Ramos (cell line): ENCODE measurements around the gene CFAP251.

Source experiments
- in situ Hi-C: fragments of 300-500 bp; cut with MboI; formaldehyde crosslinking; loops from one replicate; pipeline ENCODE4 v1.14.3; 2022; ENCODE audit warnings: low sequenced_read_pairs; ENCODE audit not compliant: unreplicated experiment

Gene CFAP251

GRCh38 chr12:121996050-121996944 lies 77.9 kb downstream of the CFAP251 start:
- in situ Hi-C loops = no loop called here

DNA sequence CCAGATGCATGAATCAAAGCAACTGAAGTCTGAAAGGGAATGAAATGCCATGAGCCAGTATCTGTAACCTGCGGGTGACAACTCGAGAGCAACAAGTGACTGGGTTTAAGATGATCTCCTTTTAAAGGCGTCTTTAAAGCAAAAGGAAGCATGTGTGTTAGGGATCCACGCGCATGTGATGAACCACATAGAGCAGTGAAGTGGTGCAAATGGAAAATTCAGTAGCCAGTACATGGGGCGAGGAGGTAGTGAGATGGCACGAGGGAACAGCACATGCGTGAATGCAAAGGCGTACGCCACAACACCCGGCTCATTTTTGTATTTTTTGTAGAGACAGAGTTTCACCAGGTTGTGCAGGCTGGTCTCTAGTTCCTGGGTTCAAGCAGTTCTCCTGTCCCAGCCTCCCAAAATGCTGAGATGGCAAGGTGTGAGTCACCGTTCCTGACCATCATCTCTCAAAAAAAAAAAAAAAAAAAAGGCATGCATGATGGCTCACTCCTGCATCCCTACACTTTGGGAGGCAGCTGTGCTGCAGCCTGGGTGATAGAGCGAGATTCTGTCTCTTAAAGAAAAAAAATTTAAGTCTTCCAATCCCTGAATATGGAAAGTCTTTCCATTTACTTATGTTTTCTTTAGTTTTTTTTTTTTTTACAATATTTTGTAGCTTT lies 78.7 kb downstream of the CFAP251 start:
- in situ Hi-C loops = no loop called here

GRCh38 chr12:122001466-122002209 lies 83.2 kb downstream of the CFAP251 start:
- in situ Hi-C loops = loop anchor here (25.0 kb wide), 1 partner anchor 1136 kb away; no protein-coding TSS in a partner anchor

DNA sequence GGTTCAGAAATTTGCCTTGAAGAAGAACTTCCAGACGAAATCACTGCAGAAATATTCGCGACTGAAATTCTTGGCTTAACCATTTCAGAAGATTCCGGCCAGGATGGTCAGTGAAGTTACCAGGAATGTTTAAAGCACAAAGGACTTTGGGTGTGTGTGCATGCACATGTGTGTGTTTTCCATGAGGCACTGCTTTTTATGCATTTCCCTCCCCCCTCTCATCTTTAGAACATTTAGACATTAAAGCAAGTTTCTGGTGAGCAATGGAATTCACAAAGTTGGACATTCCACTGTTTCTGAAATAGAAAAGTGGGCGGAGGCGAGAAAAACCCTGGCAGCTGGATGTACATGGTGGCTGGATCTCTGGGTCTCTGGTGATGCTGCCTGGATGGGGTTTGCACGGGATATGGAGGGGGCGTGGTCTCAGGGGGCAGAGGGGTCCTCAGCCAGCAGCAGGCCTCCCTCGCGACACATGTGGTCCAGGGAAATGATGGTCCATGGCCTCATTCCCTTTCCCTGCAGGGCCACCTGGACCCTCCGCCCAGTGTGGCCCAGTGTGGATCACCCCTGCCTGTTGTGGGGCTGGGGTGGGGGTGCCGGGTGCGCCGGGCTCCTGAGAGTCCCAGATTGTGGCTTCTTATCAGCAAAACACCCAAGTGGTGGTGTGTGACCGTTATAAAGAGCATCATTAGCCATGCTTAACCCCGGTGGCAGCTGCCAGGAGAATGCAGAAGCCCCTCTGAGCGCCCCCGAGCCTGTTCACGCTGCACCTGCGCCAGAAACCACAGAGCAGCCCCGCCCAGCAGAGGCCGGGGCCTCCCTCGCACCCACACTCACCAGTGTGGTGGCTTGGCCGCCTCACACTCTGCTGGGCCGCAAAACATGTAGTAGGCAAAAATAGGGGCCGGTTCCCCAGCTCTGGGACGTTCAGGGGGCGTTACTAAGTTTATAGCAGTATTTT lies 85.5 kb downstream of the CFAP251 start:
- in situ Hi-C loops = loop anchor here (25.0 kb wide), 1 partner anchor 1133 kb away; no protein-coding TSS in a partner anchor

GRCh38 chr12:122004633-122005071 lies 86.3 kb downstream of the CFAP251 start:
- in situ Hi-C loops = loop anchor here (25.0 kb wide), 1 partner anchor 1133 kb away; no protein-coding TSS in a partner anchor

GRCh38 chr12:122005252-122005776 lies 86.9 kb downstream of the CFAP251 start:
- in situ Hi-C loops = loop anchor here (25.0 kb wide), 1 partner anchor 1132 kb away; no protein-coding TSS in a partner anchor

GRCh38 chr12:122006186-122006926 lies 88.0 kb downstream of the CFAP251 start:
- in situ Hi-C loops = loop anchor here (25.0 kb wide), 1 partner anchor 1131 kb away; no protein-coding TSS in a partner anchor

DNA sequence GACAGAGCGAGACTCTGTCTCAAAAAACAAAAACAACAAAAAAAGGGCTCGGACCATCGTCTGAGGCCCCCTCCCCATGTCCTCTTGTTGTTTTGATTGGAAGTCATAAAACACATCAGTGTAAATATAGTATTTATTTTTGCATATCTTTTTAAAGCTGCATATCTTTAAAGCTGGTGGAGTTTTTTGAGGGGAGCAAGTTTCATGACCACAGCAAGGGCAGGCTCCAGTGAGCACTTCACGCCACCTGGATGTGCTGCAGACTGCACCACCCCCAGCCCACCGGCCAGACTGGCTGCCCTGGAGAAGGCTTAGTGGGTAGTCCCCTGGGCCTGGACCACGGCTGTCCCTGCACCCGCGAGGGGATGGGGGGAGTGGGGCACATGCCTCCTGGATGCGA lies 91.3 kb downstream of the CFAP251 start:
- in situ Hi-C loops = loop anchor here (10.0 to 25.0 kb wide), 2 partner anchors 215 to 1128 kb away; partner anchors contain the start of gene RHOF

- in situ Hi-C loops = loop anchor here (10.0 to 25.0 kb wide), 2 partner anchors 217 to 1125 kb away; partner anchors contain the start of gene RHOF
Measured at GRCh38 chr12:122012184-122012583, 93.8 kb downstream of the CFAP251 start.

GRCh38 chr12:122013136-122013535 lies 94.7 kb downstream of the CFAP251 start:
- in situ Hi-C loops = loop anchor here (10.0 to 25.0 kb wide), 2 partner anchors 218 to 1124 kb away; partner anchors contain the start of gene RHOF

- in situ Hi-C loops = loop anchor here (10.0 to 25.0 kb wide), 2 partner anchors 219 to 1123 kb away; partner anchors contain the start of gene RHOF
Measured at GRCh38 chr12:122013791-122014590, 95.6 kb downstream of the CFAP251 start.

- in situ Hi-C loops = loop anchor here (10.0 to 25.0 kb wide), 2 partner anchors 220 to 1123 kb away; partner anchors contain the start of gene RHOF
Measured at GRCh38 chr12:122014781-122015180, 96.4 kb downstream of the CFAP251 start.

- in situ Hi-C loops = loop anchor here (10.0 to 25.0 kb wide), 2 partner anchors 224 to 1119 kb away; partner anchors contain the start of gene RHOF
Measured at GRCh38 chr12:122018457-122018856, 100.1 kb downstream of the CFAP251 start.

DNA sequence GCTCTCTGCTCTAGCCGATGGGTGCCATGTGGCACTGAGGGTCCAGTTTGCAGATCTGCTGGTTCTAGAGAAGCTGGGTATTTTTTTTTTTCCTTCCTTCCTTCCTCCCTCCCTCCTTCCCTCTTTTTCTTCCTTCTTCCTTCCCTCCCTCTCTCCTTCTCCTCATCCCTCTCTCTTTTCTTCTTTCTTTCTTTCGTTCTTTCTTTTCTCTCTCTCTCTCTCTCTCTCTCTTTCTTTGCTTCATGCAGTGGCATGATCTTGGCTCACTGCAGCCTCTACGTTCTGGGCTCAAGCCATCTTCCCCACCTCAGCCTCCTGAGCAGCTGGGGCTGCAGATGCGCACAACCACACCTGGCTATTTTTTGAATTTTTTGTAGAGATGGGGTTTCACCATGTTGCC lies 100.5 kb downstream of the CFAP251 start:
- in situ Hi-C loops = loop anchor here (10.0 to 25.0 kb wide), 2 partner anchors 224 to 1118 kb away; partner anchors contain the start of gene RHOF

DNA sequence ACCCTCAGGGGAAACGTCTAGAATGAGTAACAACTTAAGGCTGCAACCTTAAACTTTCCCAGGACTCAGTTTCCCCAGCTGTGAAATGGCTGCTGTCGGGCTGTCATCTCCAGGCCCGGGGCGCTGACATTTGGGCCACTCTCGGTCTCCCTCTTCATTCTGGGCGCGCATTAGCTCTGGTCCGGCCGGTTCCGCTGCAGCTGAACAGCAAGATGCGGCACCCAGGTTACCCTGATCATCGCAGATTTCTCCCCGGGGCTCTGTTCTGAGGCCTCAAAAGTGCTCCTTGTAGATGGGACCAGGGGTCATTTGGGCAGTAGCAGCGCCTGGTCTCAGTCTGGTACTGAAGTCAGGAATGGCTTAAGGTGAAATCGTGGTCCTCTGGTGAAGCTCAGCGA lies 102.4 kb downstream of the CFAP251 start:
- in situ Hi-C loops = loop anchor here (25.0 kb wide), 1 partner anchor 1117 kb away; no protein-coding TSS in a partner anchor

GRCh38 chr12:122021193-122021821 lies 102.9 kb downstream of the CFAP251 start:
- in situ Hi-C loops = loop anchor here (25.0 kb wide), 1 partner anchor 1116 kb away; no protein-coding TSS in a partner anchor
